ENCODE results near the gene CYP26A1.
"Not testable (repeated sequence)": the region's sequence is repeated elsewhere in the genome, so short reads cannot be mapped to it uniquely, and the experiment has no call there.

Gene CYP26A1

GRCh38 chr10:93098816-93099215 is 25.1 kb downstream of the CYP26A1 start:
- TF ChIP-seq CTCF (conservative IDR thresholded peaks at IDR 0.05), result no peak
- H3K27ac ChIP-seq, result no peak overlapping the region

- no peak overlapping the region for H3K27ac ChIP-seq
- TF ChIP-seq CTCF (conservative IDR thresholded peaks at IDR 0.05), result no peak
Measured at GRCh38 chr10:93099670-93100069, 26.0 kb downstream of the CYP26A1 start.

GRCh38 chr10:93101148-93101547 is 27.5 kb downstream of the CYP26A1 start:
- not testable (repeated sequence) for H3K27ac ChIP-seq

GRCh38 chr10:93103953-93104352 is 30.3 kb downstream of the CYP26A1 start:
- TF ChIP-seq CTCF (conservative IDR thresholded peaks at IDR 0.05), result no peak
- H3K27ac ChIP-seq, result no peak overlapping the region

- TF ChIP-seq CTCF (conservative IDR thresholded peaks at IDR 0.05), result no peak
- peak overlapping the region; percentile 11; the same call in 1 of the 2 replicates for H3K27ac ChIP-seq
Measured at GRCh38 chr10:93106631-93107072, 33.0 kb downstream of the CYP26A1 start.

GRCh38 chr10:93110472-93111146 is 36.9 kb downstream of the CYP26A1 start:
- TF ChIP-seq CTCF (conservative IDR thresholded peaks at IDR 0.05), result no peak
- no peak overlapping the region for H3K27ac ChIP-seq

GRCh38 chr10:93113042-93113441 is 39.3 kb downstream of the CYP26A1 start:
- TF ChIP-seq CTCF (conservative IDR thresholded peaks at IDR 0.05), result no peak
- H3K27ac ChIP-seq, result no peak overlapping the region

- peak; percentile 67 for TF ChIP-seq CTCF (conservative IDR thresholded peaks at IDR 0.05)
- no peak overlapping the region for H3K27ac ChIP-seq
Measured at GRCh38 chr10:93115661-93116383, 42.1 kb downstream of the CYP26A1 start.

Data from VCaP (cell line).